DLD1 (cell line): ENCODE data around the gene ALDH1L2.
"Not testable (repeated sequence)": the region's sequence is repeated elsewhere in the genome, so short reads cannot be mapped to it uniquely, and the experiment has no call there.

Experiments
- in situ Hi-C: cut with HindIII; loops from 2 replicates; pipeline ENCODE4 v1.10.0; 2017; ENCODE audit warnings: low sequenced_read_pairs

ALDH1L2 gene

DNA sequence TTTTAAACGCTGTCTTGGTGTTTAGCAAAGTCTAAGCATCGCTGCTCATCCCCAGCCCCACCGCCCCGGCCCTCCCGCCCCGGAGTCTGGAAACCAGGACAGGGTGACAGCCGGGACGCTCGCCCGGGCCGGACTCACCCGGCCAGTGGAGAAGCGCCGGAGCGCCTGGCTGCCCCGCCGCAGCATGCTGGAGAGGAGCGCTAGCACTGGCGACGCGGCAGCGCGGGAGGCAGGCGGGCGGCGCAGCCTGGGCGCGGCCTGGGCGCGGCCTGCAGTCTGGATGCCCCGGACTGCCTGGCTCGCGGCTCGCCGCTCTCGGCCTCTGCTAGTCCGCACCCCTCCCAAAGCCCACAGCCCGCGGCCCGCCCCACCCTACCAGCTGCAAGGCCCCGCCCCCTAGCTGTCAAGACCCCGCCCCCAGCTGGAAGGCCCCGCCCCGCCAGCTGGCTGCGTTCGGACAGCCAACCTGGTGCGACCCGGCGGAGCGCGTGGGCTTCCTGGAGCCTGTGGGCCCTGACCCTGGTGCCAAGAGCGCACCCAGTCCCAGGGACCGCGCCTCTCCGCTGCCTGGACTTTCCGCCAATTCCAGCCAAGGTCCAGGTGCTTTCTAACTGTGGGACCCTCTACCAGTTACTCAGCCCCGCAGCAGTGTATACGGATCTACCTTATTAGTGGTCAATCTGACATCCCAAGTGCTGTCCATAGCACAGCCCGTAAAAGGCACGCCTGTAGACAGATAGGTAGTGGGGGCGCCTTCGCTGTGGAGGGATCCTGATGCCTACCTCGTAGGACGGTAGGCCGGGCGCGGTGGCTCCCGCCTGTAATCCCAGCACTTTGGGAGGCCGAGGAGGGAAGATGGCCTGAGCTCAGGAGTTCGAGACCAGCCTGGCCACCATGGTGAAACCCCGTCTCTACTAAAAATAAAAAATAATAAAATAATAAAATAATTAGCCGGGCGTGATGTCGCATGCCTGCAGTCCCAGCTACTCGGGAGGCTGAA, at the start of gene ALDH1L2:
Gene ALDH1L2 (minus strand): TSS at position 208 of the 1,000 bp plus-strand sequence. CDS start 22 bp downstream, at position 186.
- in situ Hi-C loops = no loop called here

DNA sequence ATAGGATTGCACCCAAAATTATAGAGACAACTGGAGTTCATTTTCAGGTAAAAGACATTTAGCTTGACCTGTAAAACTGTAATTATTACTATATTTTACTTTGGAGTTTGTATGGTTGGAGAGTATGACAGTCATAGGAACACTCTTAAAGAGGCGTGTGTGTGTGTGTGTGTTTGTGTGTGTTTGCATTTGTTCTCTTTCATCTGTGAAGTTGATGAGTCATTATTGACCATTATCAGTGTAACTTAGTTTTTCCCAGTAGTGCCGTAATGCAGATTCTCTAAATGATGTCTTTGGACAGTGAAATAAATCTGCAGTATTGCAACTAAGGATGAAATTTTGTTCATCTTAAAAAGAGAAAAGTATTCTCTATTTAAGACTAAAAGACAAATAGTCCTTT, 36.3 kb upstream of the ALDH1L2 start:
- in situ Hi-C loops = no loop called here

DNA sequence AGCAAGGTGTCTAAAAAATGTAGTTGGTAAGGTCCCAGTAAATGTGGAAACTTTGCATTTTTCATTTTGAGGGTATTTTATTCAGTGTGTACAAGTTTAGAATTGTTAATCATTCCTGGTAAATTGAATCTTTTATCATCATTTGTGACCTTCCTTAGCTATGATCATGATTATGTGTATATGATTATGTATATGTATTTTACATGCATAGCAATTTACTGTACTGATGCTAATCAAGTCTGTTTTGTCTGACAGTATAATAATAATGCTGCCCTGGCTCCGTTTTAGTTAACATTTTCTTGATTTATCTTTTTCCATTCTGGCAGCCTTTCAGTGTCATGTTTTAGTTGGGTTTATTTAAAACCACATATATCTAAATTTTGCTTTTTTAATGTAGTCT, 32.7 kb upstream of the ALDH1L2 start:
- in situ Hi-C loops = no loop called here

DNA sequence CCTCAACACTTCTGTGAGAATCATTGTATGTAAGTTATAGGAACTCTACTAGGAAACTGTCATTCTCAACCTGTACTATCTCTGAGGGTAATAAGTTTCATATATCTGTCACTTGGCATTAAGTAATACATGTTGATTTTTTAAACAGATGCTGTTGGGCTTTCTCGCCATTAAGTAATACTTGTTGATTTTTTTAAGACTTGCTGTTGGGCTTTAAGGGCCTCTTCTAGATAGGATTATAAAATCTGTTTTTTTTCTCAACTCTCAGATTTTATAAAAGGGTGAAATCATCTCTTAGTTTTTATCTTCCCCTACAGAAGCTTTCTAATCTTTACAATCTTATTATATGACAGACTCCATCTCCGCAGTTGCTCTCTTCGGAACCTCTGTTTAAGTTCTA, 28.8 kb upstream of the ALDH1L2 start:
- in situ Hi-C loops = no loop called here

DNA sequence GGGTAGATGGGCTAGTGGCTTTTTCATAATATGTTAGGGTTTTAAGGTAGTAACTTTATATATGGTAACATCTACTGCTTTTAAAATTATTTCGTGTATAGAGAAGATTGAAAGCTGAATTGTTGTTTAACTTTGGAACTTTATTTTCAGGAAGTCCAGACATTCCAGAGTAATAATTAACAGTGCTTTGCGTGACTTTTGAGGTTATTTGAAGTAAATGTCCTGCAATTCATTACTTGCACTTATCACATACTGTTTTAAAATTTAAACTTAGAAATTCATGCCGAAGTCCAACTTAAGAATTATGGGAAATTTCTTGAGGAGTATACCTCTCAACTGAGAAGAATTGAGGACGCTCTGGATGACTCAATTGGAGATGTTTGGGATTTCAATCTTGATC, 26.6 kb upstream of the ALDH1L2 start:
- in situ Hi-C loops = no loop called here

DNA sequence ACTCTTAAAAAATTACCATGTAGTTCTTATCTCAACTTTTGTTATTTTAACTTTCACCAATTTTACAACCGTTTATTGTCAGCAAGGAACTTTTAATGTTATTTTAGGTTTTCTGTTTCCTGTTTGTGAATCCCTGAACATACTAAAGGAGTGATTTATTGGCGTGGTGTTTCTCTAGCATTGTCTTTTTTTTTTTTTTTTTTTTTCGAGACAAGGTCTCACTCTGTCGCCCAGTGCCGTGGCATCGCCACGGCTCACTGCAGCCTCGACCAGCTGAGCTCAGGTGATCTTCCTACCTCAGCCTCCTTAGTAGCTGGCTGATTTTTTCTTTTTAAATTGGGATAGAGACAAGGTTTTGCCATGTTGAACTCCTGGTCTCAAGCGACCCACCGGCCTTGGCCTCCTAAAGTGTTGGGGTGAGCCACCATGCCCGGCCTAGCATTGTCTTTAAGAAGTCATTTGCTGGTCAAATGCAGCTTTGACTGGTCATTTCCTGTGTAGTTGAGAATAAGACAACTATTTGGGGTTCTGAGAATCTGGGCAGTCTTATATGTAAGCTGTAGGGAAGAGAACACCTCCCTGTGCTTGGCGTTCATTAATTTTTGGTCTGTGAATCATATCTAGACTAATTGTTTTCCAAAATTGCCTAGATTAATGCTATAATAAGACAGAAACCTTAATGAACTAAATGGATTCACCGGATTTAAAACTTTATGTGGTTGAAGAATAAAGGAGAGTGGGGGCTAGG, 25.4 kb upstream of the ALDH1L2 start:
- in situ Hi-C loops = no loop called here

DNA sequence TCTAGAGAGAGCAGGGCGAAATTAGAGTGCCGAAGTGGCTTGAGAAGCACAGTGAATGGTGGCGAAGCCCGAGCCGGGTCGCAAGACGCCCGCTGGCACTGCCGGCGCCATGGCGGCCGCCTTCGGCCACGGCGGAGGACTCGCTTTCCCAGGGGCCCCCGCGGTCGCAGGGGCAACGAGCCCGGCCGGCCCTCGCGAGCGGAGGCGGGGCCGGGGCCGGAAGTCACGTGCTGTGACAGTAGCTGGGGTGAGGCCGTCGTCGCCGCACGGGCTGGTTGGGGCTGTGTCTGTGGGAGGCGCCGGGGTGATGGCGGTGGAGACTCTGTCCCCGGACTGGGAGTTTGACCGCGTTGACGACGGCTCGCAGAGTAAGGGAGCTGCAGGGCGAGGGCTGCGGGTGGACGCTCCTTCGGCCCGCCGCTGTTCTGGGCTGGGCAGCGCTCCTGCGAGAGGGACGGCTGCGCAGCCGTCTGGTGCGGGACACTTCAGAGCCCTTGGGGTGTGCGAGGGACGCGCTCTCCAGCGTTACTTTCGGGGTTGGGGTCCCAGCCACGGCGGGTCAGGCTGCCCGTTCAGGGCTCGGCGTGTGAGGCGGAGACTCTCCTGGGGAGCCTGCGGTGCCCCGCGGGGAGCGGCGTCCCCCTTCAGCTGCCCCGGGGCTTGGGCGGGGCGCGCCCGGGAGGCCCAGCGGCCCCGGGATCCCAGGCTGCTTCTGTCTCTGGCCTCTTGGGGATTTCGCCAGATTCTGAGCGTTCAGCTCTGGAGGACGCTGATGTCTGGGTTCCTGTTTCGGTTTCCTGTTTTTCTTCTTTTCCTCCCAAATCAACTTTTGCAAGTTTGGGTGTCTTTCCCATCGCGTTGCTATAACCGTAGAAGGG, 23.5 kb upstream of the ALDH1L2 start, which contains the start of gene WASHC4:
Gene WASHC4 (plus strand): TSS at position 238 of the 878 bp plus-strand sequence. CDS start 70 bp downstream, at position 308.
- in situ Hi-C loops = no loop called here

DNA sequence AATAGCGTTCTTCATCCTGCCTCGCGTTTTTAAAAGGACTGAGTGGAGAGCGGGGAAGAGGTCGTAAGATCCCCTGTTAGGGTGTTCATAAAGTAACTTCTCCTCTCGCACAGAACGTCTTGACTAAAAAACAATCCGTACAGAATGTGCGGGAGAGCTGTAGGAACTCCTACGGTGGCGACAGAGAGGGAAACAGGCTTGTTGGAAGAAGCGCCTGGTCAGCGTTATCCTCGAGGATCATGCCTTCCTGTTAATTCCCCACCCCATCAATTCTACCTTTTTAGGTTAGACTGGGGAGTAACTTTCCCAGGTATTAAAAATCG, 22.9 kb upstream of the ALDH1L2 start:
- in situ Hi-C loops = no loop called here

DNA sequence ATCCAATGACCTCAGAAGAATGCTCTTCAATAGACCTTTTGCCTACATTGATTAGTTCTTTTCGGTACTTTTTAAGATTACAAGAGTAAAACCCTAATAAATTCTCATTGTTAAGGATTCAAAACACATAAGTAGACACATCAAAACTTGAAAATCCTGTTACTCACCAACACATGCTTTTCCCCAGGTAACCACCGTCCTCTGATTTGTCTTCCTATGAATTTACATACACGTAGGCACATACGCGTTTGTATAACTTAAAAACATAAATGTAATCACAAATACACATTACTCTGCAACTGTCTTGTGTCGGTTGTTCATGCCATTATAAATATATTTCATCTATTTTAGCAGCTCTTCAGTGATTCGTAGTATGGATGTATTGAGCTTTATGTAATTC, 22.4 kb upstream of the ALDH1L2 start:
- in situ Hi-C loops = no loop called here

DNA sequence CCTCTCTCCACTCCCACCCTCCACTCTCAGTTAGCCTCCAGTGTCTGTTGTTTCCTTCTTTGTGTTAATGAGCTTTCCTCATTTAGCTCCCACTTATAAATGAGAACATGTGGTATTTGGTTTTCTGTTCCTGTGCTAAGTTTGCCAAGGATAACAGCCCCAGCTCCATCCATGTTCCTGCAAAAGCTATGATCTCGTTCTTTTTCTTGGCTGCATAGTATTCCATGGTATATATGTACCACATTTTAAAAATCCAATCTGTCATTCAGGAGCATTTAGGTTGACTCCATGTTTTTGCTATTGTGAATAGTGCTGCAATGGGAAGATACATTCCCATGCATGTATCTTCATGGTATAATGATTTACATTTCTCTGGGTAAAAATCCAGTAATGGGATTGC, 20.5 kb upstream of the ALDH1L2 start:
- in situ Hi-C loops = no loop called here

DNA sequence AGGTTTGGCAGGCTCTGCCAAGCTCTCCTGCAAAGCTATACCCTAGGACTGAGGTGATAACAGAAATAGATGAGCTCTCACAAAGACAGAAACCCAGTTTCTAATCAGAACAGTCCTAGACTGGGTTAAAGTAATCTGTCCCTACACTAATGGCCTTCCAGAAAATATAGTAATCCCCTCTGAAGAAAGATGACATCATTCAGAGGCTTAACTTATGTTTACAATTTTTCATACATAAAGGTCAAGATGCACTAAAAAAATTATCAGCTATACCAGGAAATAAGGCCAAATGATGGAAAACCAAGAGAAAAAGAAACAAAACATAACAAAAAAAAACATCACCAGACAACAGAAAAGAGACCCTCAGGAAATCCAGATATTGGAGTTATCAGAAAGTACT, 18.4 kb upstream of the ALDH1L2 start:
- in situ Hi-C loops = no loop called here

DNA sequence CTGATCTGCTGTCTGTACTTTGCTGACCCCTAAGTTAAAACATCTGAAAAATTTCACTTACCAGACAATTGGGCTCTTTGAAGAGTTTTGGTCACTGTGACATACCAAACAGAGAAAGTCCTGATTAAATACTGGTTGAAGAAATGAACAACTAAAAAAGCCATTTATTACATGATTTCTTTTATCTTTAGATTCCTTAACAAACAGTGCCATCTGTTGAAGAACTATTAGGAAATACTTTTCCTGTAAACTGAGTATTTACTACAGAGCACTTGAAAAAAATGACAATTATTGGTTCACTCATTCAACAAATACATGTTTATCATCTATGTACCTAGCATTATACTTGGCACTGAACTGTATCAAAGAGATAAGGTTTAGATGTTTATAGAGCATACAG, 16.7 kb upstream of the ALDH1L2 start:
- in situ Hi-C loops = no loop called here

DNA sequence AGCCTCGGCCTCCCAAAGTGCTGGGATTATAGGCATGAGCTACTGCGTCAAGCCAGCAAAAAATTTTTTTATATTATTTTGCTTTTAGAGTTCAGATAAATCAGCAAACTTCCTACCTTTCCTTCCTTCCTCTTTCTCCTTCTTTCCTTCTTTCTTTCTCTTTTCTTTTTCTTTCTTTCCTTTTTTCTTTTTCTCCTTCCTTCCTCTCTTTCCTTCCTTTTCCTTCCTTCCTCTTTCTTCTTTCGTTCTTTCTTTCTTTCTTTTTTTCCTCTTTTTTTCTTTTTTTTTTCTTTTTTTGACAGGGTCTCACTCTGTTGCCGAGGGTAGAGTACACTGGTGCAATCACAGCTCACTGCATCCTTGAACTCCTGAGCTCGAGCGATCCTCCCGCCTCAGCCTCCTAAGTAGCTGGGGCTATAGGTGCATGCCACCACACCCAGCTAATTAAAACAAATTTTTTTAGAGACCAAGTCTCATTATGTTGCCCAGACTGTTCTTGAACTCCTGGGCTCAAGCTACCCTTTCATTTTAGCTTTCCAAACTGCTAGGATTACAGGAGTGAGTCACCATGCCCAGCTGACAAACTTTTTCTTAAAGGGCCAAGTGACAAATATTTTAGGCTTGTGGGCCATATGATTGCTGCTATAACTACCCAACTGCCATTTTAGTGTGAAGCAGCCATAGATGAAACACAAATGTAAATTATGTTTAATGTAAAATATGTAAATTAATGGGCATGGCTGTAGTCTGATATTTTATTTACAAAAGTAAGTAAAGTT, 16.1 kb upstream of the ALDH1L2 start:
- in situ Hi-C loops = no loop called here

DNA sequence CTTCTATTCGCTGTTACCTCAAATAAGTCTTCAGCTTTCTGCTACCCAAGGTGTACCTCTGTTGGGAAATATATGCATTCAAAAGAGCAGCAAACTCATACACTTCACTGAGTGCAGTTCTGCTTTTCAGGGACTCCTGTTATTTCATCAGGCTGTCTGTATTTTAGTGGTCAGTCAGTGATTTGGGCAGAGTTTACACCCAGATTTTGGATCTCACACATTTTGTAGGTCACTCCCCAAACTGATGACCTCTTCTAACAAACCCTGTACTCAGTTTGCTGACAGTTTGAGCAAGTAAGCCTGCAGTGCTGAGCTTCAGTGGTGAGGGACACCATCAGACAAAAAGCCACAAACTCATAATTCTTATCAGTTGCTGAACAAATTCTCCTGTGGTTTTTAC, 15.1 kb upstream of the ALDH1L2 start:
- in situ Hi-C loops = no loop called here

DNA sequence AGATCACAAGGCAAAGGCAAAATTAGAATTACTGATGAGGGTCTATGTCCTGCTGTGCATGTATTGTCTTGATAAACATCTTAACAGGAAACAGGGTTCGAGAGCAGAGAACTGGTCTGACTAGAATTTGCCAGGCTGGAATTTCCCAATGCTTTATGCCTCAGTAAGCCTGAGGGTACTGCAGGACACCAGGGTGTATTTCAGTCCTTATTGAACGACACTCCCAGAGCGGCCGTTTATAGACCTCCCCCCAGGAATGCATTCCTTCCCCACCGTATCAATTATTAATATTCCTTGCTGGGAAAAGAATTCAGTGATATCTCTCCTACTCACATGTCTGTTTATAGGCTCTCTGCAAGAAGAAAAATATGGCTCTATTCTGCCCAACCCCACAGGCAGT, 11.1 kb upstream of the ALDH1L2 start:
- in situ Hi-C loops = not testable (repeated sequence)

DNA sequence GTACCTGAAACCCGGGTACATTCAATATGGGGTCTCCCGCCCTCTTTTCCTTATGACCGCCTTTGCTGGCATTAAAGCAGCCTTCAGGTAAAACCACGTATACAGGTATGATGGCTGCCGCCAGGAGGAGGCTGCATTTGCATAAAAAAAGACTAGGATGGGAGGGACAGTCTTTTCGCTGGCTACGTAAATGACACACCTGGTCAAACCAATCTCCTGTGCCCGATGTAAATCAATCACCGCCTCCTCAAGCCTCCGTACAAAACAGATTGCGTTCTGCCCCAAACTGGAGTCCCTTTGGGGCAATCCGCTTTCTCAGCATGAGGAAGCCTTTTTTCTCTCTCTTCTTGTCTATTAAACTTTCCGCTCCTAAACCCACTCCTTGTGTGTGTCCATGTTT, 8.1 kb upstream of the ALDH1L2 start:
- in situ Hi-C loops = no loop called here

DNA sequence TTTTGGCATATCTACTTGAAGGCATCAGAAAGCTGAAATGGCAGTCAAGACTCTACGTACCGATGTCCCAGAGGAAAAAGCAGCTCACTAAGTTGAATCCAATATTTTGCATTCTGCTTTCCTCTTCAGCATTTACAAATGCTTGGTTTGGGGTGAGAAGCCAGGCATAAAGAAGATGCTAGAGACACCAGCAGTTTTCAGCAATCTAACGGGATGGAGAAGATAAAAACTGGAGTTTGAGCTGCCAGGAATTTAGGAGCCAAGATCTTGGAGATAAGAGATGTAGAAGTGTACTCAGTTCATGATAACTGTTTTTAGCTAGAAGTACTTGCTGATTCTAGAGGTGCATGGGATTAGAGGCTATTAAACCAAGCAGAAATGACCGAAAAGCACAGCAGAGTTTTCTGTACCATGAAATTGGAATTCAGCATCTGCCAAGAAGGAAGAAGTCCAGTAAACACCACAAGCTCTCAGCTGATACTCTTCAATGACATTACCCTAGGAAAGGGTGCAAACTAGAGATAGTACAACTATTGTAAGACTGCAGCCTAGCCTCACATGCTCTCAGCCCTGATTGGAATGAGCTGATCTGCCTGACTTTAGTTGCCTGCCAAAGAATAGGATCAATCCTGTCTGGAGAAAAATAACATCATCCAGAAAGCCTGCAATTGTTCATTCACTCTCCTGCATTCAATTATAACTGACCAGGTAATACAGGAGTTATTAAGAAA, 7.4 kb upstream of the ALDH1L2 start:
- in situ Hi-C loops = no loop called here

DNA sequence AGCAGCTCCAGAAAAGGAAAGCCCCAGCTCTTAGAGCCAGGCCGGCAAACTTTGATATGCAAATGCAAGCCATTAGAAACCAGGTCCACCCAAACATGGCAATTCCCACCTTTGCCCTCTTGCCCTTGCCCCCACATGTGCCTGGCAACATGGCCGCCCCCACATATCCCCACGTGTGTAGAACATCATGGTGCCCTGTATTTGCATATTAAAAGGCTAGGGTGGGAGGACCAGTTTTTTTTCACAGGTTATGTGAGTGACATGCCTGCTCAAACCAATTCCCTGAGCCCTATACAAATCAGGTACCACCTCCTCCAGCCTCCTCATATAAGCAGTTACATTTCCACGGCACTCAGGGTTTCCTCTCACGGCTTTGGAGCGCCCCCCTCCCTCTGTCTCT, 6.1 kb upstream of the ALDH1L2 start:
- in situ Hi-C loops = no loop called here

DNA sequence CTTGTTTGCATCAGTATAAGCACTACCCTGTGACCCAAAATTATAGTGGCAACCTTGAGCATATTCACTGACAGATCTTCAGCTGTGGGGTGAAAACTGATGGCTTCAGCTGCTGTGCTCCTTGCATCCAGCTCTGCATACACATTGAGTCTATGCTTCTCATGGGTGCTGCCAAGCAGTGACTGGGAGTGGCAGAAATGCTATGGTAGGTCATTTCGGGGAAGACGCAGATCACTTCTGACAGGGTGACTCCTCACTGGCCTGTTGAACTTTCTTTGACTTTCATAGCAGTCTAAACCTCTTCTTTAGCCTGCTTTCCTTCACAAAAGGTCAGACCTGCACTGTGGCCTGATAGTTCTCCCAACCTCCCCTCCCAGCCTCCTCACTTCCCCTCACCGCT, 5.6 kb upstream of the ALDH1L2 start:
- in situ Hi-C loops = no loop called here

DNA sequence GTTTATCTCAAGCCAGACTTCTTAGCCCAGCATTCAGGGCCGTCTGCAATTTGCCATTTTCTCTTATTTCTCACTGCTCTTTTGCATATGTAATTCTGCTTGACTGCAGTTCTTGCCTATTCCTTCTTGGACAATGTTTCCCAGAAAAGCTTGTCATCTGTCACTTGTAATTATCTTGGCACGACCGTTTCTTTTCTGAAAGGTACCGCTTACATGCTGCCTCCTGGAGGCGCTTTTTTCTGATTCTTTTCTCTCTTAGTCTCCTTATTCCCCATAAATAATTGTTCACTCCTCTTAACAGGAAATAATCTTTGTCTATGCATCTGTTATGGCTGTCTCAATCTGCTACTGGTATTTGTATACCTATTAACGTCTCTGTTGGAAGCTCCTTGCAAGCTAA, 1.2 kb upstream of the ALDH1L2 start:
- in situ Hi-C loops = no loop called here
